ENCODE measurements around the gene HCRTR1. TPM values are rescaled to one million over a fixed set of nuclear protein-coding genes. Genes with fewer than 3 reads are reported as not detected.

HCRTR1 gene
- polyA plus RNA-seq (2012; ENCODE audit: insufficient read depth, insufficient read length), result not detected

GRCh38 chr1:31617218-31617915, at the start of gene HCRTR1:
TSS of gene HCRTR1 (plus strand) at chr1:31617689. CDS start at chr1:31619193, 1,504 bp downstream.
- H3K4me3 ChIP-seq (ENCODE audit: low read length), result peak within 1 kb of the TSS; percentile 45
- DNase-seq (ENCODE audit: low read depth, low spot score), result no peak

GRCh38 chr1:31567956-31568570, 49.4 kb upstream of the HCRTR1 start:
- no peak for DNase-seq (ENCODE audit: low read depth, low spot score)
- no peak overlapping the region for H3K4me3 ChIP-seq (ENCODE audit: low read length)

DNA sequence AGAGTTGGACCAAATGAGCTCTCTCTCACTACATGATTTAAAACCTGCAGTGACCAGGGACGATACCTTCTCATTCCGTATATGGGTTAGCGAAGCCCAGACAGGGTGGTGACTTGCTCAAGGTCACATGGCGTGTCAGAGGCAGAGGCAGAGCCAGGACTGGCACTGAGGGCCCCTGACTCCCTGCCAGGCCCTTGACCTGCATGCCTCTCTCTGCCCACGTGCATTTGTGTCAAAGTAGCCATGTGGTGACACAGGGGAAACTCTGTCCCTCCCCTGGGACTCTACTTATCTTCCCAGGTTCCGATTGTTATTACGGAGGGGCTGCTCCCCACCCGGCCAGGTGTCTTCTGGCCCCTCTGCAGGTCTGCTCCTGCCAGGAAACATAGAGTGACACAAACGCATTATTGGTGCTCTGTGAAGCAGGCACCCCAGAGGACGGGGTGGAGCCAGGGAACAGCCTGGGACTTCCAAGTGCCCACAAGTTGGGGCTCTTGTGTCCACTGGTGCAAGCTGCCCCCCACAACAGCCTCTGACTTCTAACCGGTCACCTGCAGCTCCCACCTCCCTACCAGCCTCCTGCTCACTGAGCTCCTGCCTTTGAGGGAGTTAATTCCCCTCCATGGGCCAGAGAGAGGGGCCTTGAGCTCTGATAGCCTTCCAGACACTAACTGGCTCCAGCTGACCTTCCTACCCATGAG, 48.4 kb upstream of the HCRTR1 start:
- DNase-seq (ENCODE audit: low read depth, low spot score), result no peak
- no peak overlapping the region for H3K4me3 ChIP-seq (ENCODE audit: low read length)

GRCh38 chr1:31569596-31570173, 47.8 kb upstream of the HCRTR1 start:
- H3K4me3 ChIP-seq (ENCODE audit: low read length), result no peak overlapping the region
- DNase-seq (ENCODE audit: low read depth, low spot score), result no peak

- peak; percentile 29 for DNase-seq (ENCODE audit: low read depth, low spot score)
- no peak overlapping the region for H3K4me3 ChIP-seq (ENCODE audit: low read length)
Measured at GRCh38 chr1:31570228-31570627, 47.3 kb upstream of the HCRTR1 start.

DNA sequence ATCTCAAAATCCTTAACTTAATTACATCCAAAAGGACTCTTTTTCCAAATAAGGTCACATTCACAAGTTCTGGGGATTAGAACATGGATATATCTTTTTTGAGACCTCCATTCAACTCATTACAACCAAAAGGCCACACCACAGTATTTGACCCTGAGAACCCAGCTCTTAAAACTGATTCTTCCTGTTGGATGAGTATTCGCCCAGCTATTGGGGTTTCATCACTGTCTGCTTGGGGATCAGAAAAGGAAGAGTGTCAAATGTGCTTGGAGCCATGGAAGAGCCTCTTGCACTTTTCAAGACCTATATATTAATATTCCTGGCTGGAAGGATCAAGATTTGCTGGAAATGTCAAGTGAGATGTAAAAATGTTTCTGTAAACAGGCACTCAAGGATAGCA, 46.6 kb upstream of the HCRTR1 start:
- no peak overlapping the region for H3K4me3 ChIP-seq (ENCODE audit: low read length)
- no peak for DNase-seq (ENCODE audit: low read depth, low spot score)

GRCh38 chr1:31571340-31572295, 45.9 kb upstream of the HCRTR1 start:
- H3K4me3 ChIP-seq (ENCODE audit: low read length), result no peak overlapping the region
- DNase-seq (ENCODE audit: low read depth, low spot score), result no peak

GRCh38 chr1:31572323-31573104, 45.0 kb upstream of the HCRTR1 start:
- no peak for DNase-seq (ENCODE audit: low read depth, low spot score)

GRCh38 chr1:31573261-31573660, 44.2 kb upstream of the HCRTR1 start:
- H3K4me3 ChIP-seq (ENCODE audit: low read length), result no peak overlapping the region
- no peak for DNase-seq (ENCODE audit: low read depth, low spot score)

More at GRCh38 chr1:31572323-31573104, 45.0 kb upstream of the HCRTR1 start:
- H3K4me3 ChIP-seq (ENCODE audit: low read length), result no peak overlapping the region

DNA sequence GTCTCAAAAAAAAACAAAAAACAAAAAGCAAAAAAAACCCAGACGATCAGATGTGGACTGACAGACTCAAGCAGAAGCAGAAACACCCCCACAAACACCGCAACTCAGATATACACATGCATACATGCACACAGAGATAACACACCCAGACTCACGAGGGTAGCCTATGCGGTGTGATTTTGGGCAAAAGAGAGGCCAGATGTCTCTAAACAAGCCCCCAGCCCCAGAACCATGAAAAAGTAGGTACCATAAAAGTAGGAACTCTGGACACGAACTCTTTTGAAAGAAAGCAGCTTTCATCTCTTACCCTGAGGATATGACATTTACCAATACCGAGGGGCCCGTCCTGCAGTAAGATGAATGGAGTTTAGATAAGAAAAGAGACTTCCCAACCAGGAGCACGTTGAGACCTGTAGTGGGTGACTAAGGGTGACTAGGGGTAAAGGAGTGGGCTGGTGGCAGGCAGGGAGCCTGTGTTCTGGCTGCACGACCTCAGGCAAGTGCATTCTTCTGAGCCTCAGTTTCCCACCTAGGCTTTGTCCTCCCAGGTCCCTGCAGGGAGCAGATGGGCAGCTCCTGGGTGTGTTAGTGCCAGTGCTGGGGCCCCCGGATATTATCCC, 42.6 kb upstream of the HCRTR1 start:
- no peak overlapping the region for H3K4me3 ChIP-seq (ENCODE audit: low read length)
- no peak for DNase-seq (ENCODE audit: low read depth, low spot score)

- no peak overlapping the region for H3K4me3 ChIP-seq (ENCODE audit: low read length)
- DNase-seq (ENCODE audit: low read depth, low spot score), result no peak
Measured at GRCh38 chr1:31575369-31576140, 41.9 kb upstream of the HCRTR1 start.

DNA sequence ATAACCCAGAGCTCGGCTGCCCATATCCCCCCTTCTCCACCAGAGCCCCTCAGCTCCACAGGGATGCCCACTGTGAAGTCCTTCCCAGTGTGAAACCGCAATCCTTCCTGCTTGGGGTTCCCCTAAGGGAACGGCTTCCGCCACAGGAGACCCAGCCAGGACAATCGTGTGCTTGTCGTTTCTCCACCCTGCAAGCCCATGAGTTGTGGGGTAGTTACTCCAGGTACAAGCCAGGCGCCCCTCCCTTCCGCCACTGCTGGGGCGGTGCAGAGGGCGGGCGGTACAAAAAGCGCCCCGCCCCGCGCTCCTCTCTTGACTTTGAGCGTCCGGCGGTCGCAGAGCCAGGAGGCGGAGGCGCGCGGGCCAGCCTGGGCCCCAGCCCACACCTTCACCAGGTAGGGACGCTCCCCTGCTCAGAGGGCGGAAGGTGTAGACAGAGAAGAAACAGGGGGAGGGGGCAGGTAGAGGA, 41.3 kb upstream of the HCRTR1 start, which contains the start of gene TINAGL1:
Gene TINAGL1 (plus strand): TSS at position 315 of the 469 bp plus-strand sequence. CDS start 634 bp downstream, outside the sequence.
- no peak for DNase-seq (ENCODE audit: low read depth, low spot score)
- H3K4me3 ChIP-seq (ENCODE audit: low read length), result no peak within 1 kb of the TSS

DNA sequence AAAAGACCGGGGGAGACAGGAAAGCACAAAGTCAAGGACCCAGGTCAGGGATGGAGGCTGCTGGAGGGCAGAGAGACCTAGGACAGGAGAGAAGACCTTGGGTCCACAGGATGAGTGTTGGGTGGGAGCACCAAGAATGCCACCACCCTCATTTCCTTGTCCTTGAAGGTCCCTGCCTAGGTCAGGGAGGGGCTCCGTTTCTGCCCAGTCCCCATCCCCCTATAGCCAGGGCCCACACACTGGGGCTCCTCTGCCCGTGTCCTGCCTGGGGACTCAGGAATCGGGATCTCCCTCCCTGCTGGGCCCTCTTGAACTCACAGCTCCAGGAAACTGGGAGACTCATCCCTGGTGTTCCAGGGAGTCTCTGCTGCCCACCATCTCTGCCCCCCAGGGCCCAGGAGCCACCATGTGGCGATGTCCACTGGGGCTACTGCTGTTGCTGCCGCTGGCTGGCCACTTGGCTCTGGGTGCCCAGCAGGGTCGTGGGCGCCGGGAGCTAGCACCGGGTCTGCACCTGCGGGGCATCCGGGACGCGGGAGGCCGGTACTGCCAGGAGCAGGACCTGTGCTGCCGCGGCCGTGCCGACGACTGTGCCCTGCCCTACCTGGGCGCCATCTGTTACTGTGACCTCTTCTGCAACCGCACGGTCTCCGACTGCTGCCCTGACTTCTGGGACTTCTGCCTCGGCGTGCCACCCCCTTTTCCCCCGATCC, 40.6 kb upstream of the HCRTR1 start:
- no peak overlapping the region for H3K4me3 ChIP-seq (ENCODE audit: low read length)
- DNase-seq (ENCODE audit: low read depth, low spot score), result no peak

DNA sequence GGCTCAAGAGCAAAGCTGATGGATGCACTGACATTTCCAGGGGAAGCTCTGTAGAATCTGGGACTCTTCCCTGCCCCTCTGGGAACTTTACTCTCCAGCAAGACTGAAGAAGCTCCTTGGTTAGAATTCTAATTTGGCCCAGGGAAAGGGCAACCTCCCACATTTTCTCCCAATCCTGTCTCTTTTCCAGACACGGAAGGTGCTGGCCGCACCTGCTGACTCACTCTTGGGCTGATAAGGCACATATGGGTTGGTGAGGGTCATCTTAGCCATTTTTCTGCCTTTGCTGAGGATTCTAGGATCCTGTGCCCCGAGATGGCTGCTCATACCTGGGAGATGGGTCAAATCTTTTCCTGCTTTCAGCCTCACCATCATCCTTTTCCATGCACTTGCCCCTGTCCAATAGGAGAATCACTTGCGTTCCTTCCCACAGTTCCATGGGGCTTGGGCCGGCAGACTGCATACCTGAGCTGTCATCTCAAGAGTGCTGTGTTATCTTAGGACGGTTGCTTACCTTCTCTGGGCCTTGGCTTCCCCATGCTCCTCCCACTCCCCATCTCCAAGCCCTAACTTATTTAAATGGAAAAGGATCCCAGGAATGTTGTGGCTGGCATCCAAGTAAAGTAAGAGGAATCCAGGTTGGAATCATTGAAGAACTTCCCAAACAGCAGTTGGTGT, 39.8 kb upstream of the HCRTR1 start:
- no peak overlapping the region for H3K4me3 ChIP-seq (ENCODE audit: low read length)
- no peak for DNase-seq (ENCODE audit: low read depth, low spot score)

GRCh38 chr1:31579374-31579773, 38.1 kb upstream of the HCRTR1 start:
- no peak for DNase-seq (ENCODE audit: low read depth, low spot score)
- no peak overlapping the region for H3K4me3 ChIP-seq (ENCODE audit: low read length)

GRCh38 chr1:31580513-31580870, 37.0 kb upstream of the HCRTR1 start:
- no peak for DNase-seq (ENCODE audit: low read depth, low spot score)
- no peak overlapping the region for H3K4me3 ChIP-seq (ENCODE audit: low read length)
